GM23338 (cell line): Measurements from ENCODE around the gene FEM1B. TPM values are rescaled to one million over a fixed set of nuclear protein-coding genes. Genes with fewer than 3 reads are reported as not detected.

Experiments used
- ATAC-seq: fragments of 200-7000 bp; cut with Tn5 transposase; 3 replicates; pipeline ENCODE4 v1.9.1; 2020
- DNase-seq: peaks from one replicate; pipeline ENCODE4 v3.0.0-alpha.2; 2015; ENCODE audit warnings: low spot score
- H2AFZ ChIP-seq: fragments of 200-600 bp; sonication (generic); 2 replicates; pipeline ENCODE4 v1.8.0; 2016; ENCODE audit warnings: antibody characterized with exemption, mild to moderate bottlenecking, moderate library complexity
- H3F3A ChIP-seq: fragments of 200-600 bp; sonication (generic); replicated peaks from 2 replicates; pipeline ENCODE4 v1.8.0; 2017; ENCODE audit warnings: antibody characterized with exemption, mixed run types, low read depth
- H3K27ac ChIP-seq: fragments of 200-600 bp; sonication (generic); 2 replicates; pipeline ENCODE4 v1.6.1; 2016; ENCODE audit warnings: low read depth
- H3K27me3 ChIP-seq: fragments of 200-600 bp; sonication (generic); 2 replicates; pipeline ENCODE4 v1.8.0; 2016; ENCODE audit warnings: mild to moderate bottlenecking, mixed run types, moderate library complexity; ENCODE audit not compliant: insufficient read depth
- H3K36me3 ChIP-seq: fragments of 200-600 bp; sonication (generic); 2 replicates; pipeline ENCODE4 v1.8.0; 2016; ENCODE audit warnings: mild to moderate bottlenecking; ENCODE audit not compliant: insufficient read depth
- H3K4me1 ChIP-seq: fragments of 200-600 bp; sonication (generic); 2 replicates; pipeline ENCODE4 v1.8.0; 2016; ENCODE audit warnings: mild to moderate bottlenecking, moderate library complexity; ENCODE audit not compliant: insufficient read depth
- H3K4me2 ChIP-seq: fragments of 200-600 bp; sonication (generic); 2 replicates; pipeline ENCODE4 v1.7.1; 2017; ENCODE audit warnings: mixed run types
- H3K4me3 ChIP-seq: fragments of 200-600 bp; sonication (generic); 2 replicates; pipeline ENCODE4 v1.6.1; 2016; ENCODE audit warnings: mixed run types
- H3K79me2 ChIP-seq: fragments of 200-600 bp; sonication (generic); replicated peaks from 2 replicates; pipeline ENCODE4 v1.8.0; 2017; ENCODE audit warnings: mild to moderate bottlenecking; ENCODE audit not compliant: insufficient read depth
- H3K9me2 ChIP-seq: fragments of 200-600 bp; sonication (generic); 2 replicates; pipeline ENCODE4 v1.8.0; 2017; ENCODE audit not compliant: insufficient read depth
- H4K20me1 ChIP-seq: fragments of 200-600 bp; sonication (generic); replicated peaks from 2 replicates; pipeline ENCODE4 v1.8.0; 2017; ENCODE audit warnings: mild to moderate bottlenecking; ENCODE audit not compliant: insufficient read depth
- H3K27ac Mint-ChIP-seq: 2 replicates; pipeline ENCODE4 v1.8.0; 2020; ENCODE audit warnings: inconsistent platforms, mild to moderate bottlenecking, moderate library complexity, mixed read lengths
- H3K27me3 Mint-ChIP-seq: 3 replicates; pipeline ENCODE4 v1.8.0; 2022; ENCODE audit warnings: low read depth, mild to moderate bottlenecking, moderate library complexity, mixed read lengths, inconsistent platforms; ENCODE audit not compliant: insufficient read depth, poor library complexity
- H3K36me3 Mint-ChIP-seq: 3 replicates; pipeline ENCODE4 v1.8.0; 2021; ENCODE audit warnings: low read depth, mild to moderate bottlenecking, inconsistent platforms, moderate library complexity, mixed read lengths
- H3K4me1 Mint-ChIP-seq: 3 replicates; pipeline ENCODE4 v1.8.0; 2020; ENCODE audit warnings: mild to moderate bottlenecking, inconsistent platforms, mixed read lengths
- H3K4me3 Mint-ChIP-seq: 3 replicates; pipeline ENCODE4 v1.8.0; 2021; ENCODE audit warnings: moderate library complexity, mild to moderate bottlenecking, inconsistent platforms, mixed read lengths
- H3K9me3 Mint-ChIP-seq: 3 replicates; pipeline ENCODE4 v1.8.0; 2020; ENCODE audit warnings: moderate library complexity, mild to moderate bottlenecking, inconsistent platforms, mixed read lengths
- CREB1 ChIP-seq: fragments of 250-450 bp; sonication (Bioruptor Pico); IDR thresholded peaks from 2 replicates; pipeline ENCODE4 v1.5.0; 2020; ENCODE audit warnings: low read depth, mild to moderate bottlenecking, moderate library complexity
- CTCF ChIP-seq, 2 experiments: fragments of 200-600 bp in 1 of 2; sonication (generic) in 1 of 2; conservative IDR thresholded peaks; 2 replicates each; pipeline versions ENCODE4 v1.5.1 to v1.6.1; 2016 to 2017; ENCODE audit warnings: antibody characterized with exemption in 2 of 2, low read depth in 2 of 2, mild to moderate bottlenecking in 2 of 2, moderate library complexity in 1 of 2
- ETS1 ChIP-seq: IDR thresholded peaks from 2 replicates; pipeline ENCODE4 v1.6.1; 2016; ENCODE audit warnings: antibody characterized with exemption
- EZH2 ChIP-seq: fragments of 200-600 bp; sonication (generic); IDR thresholded peaks from one replicate; pipeline ENCODE4 v1.8.0; 2017; ENCODE audit warnings: antibody characterized with exemption, mild to moderate bottlenecking, low read depth; ENCODE audit not compliant: unreplicated experiment
- EZH2phosphoT487 ChIP-seq: fragments of 200-600 bp; sonication (generic); IDR thresholded peaks from one replicate; pipeline ENCODE4 v1.8.1; 2018; ENCODE audit warnings: antibody characterized with exemption; ENCODE audit not compliant: unreplicated experiment
- JUNB ChIP-seq: IDR thresholded peaks from one replicate; pipeline ENCODE4 v1.6.1; 2016; ENCODE audit warnings: antibody characterized with exemption; ENCODE audit not compliant: unreplicated experiment
- NANOG ChIP-seq: IDR thresholded peaks from 2 replicates; pipeline ENCODE4 v1.6.1; 2016; ENCODE audit warnings: antibody characterized with exemption, borderline replicate concordance
- POLR2AphosphoS5 ChIP-seq: IDR thresholded peaks from 2 replicates; pipeline ENCODE4 v1.6.1; 2016; ENCODE audit warnings: antibody characterized with exemption, low read depth
- REST ChIP-seq: IDR thresholded peaks from one replicate; pipeline ENCODE4 v1.6.1; 2018; ENCODE audit warnings: antibody characterized with exemption; ENCODE audit not compliant: unreplicated experiment
- STAT1 ChIP-seq: IDR thresholded peaks from one replicate; pipeline ENCODE4 v1.6.1; 2016; ENCODE audit warnings: antibody characterized with exemption; ENCODE audit not compliant: unreplicated experiment
- ZNF114 ChIP-seq: fragments of 250-450 bp; sonication (Bioruptor Pico); IDR thresholded peaks from 2 replicates; pipeline ENCODE4 v1.5.0; 2020; ENCODE audit warnings: mild to moderate bottlenecking, moderate library complexity
- ZNF331 ChIP-seq: fragments of 250-450 bp; sonication (Bioruptor Pico); IDR thresholded peaks from 2 replicates; pipeline ENCODE4 v1.5.0; 2020; ENCODE audit warnings: low read depth, mild to moderate bottlenecking, moderate library complexity
- ZNF462 ChIP-seq: fragments of 250-450 bp; sonication (Bioruptor Pico); IDR thresholded peaks from 2 replicates; pipeline ENCODE4 v1.5.0; 2020; ENCODE audit warnings: mild to moderate bottlenecking, moderate library complexity
- polyA plus RNA-seq: library from polyadenylated mRNA; unstranded; fragments of >200 nt; fragmentation: Nextera tagmentation; extraction: Ambion mirVana; gene quantifications from 2 replicates; pipeline ENCODE4 v1.2.1, GENCODE V29; 2016
- total RNA-seq: library from RNA; depleted of rRNA; stranded (reverse); fragments of >200 nt; shearing (Covaris generic); gene quantifications from 2 replicates; pipeline ENCODE4 v1.2.3, GENCODE V29; 2014

The FEM1B gene
- total and polyA plus RNA-seq, 2 experiments from 2014 or later, result 13.0 to 82.0 TPM

GRCh38 chr15:68337826-68338225 lies 60.3 kb downstream of the FEM1B start (continued):
- TF ChIP-seq POLR2AphosphoS5 (no peak), ZNF114 (CRISPR knock-in tag) (no peak), CREB1 (no peak), STAT1 (no peak), EZH2phosphoT487 (no peak)

GRCh38 chr15:68339481-68339880 lies 61.9 kb downstream of the FEM1B start:
- peaks cover 6% of the 10 kb centered on the region for H3K27me3 Mint-ChIP-seq
- H3K4me1 Mint-ChIP-seq, result peaks cover 4% of the 10 kb centered on the region; the same call in 1 of the 3 replicates
- H4K20me1 ChIP-seq, result no peaks in the 10 kb centered on the region
- no peak overlapping the region for H2AFZ ChIP-seq
- H3K79me2 ChIP-seq, result no peaks in the 10 kb centered on the region
- TF ChIP-seq CTCF (conservative IDR thresholded peaks at IDR 0.05; ENCODE audit: low read depth in 2 of 2), result no peak
- no peak for TF ChIP-seq EZH2phosphoT487
- TF ChIP-seq EZH2, result no peak
- TF ChIP-seq ZNF114 (CRISPR knock-in tag), result no peak
- no peak for TF ChIP-seq ETS1
- no peak for TF ChIP-seq REST
- TF ChIP-seq CREB1, result no peak
- no peak for TF ChIP-seq ZNF331 (CRISPR knock-in tag)
- no peak for TF ChIP-seq POLR2AphosphoS5
- TF ChIP-seq STAT1, result no peak
- TF ChIP-seq NANOG, result no peak
- no peak for TF ChIP-seq ZNF462 (CRISPR knock-in tag)
- no peak for TF ChIP-seq JUNB
- no peaks in the 10 kb centered on the region for H3K27me3 ChIP-seq
- no peak overlapping the region for H3K27ac ChIP-seq
- H3K4me3 ChIP-seq, result no peak overlapping the region
- DNase-seq (no peak), ATAC-seq (no peak)
- no peaks in the 10 kb centered on the region for H3F3A ChIP-seq
- no peaks in the 10 kb centered on the region for H3K9me2 ChIP-seq
- H3K9me3 Mint-ChIP-seq, result no peaks in the 10 kb centered on the region
- no peak overlapping the region for H3K4me3 Mint-ChIP-seq
- H3K4me2 ChIP-seq, result no peak overlapping the region
- H3K27ac Mint-ChIP-seq, result no peak overlapping the region
- H3K36me3 ChIP-seq, result no peaks in the 10 kb centered on the region
- H3K4me1 ChIP-seq, result no peaks in the 10 kb centered on the region
- H3K36me3 Mint-ChIP-seq, result no peaks in the 10 kb centered on the region
